HEK293T (cell line): ENCODE measurements around the gene HS3ST3A1.

Source experiments
- CTCF ChIA-PET: fragments of 350-600 bp; formaldehyde crosslinking; extraction: SDS; loops from one replicate; lab custom pipeline; 2021; ENCODE audit warnings: antibody characterized with exemption, inconsistent platforms; lab: Yijun Ruan, JAX
- POLR2A ChIA-PET: fragments of 350-600 bp; formaldehyde crosslinking; extraction: SDS; loops from one replicate; lab custom pipeline; 2020; ENCODE audit warnings: antibody characterized with exemption, inconsistent platforms; lab: Yijun Ruan, JAX
- DNase-seq: peaks from one replicate; pipeline ENCODE4 v3.0.0; 2012; ENCODE audit warnings: mixed read lengths; ENCODE audit errors: extremely low spot score
- ARNT ChIP-seq: fragments of 450-650 bp; IDR thresholded peaks from 2 replicates; pipeline ENCODE4 v1.6.1; 2017; ENCODE audit warnings: mild to moderate bottlenecking
- BHLHE40 ChIP-seq: fragments of 450-650 bp; IDR thresholded peaks from 2 replicates; pipeline ENCODE4 v1.6.1; 2016; ENCODE audit warnings: mild to moderate bottlenecking, moderate library complexity, borderline replicate concordance
- CTBP1 ChIP-seq: fragments of 450-650 bp; IDR thresholded peaks from 2 replicates; pipeline ENCODE4 v1.6.1; 2016; ENCODE audit warnings: borderline replicate concordance
- ELF4 ChIP-seq: fragments of 450-650 bp; IDR thresholded peaks from 2 replicates; pipeline ENCODE4 v1.6.1; 2017; ENCODE audit warnings: antibody characterized with exemption
- FOXA1 ChIP-seq: fragments of 450-650 bp; IDR thresholded peaks from 2 replicates; pipeline ENCODE4 v1.6.1; 2016; ENCODE audit warnings: mild to moderate bottlenecking
- FOXK2 ChIP-seq: fragments of 450-650 bp; IDR thresholded peaks from 2 replicates; pipeline ENCODE4 v1.6.1; 2016; ENCODE audit warnings: mild to moderate bottlenecking
- FOXM1 ChIP-seq: fragments of 450-650 bp; IDR thresholded peaks from 2 replicates; pipeline ENCODE4 v1.6.1; 2017; ENCODE audit warnings: mild to moderate bottlenecking, borderline replicate concordance
- HDGF ChIP-seq: fragments of 450-650 bp; IDR thresholded peaks from 2 replicates; pipeline ENCODE4 v1.6.1; 2017; ENCODE audit warnings: antibody characterized with exemption, borderline replicate concordance
- L3MBTL2 ChIP-seq: fragments of 450-650 bp; conservative IDR thresholded peaks from 2 replicates; pipeline ENCODE4 v1.6.1; 2016; ENCODE audit warnings: mild to moderate bottlenecking
- LEF1 ChIP-seq: fragments of 450-650 bp; IDR thresholded peaks from 2 replicates; pipeline ENCODE4 v1.6.1; 2017; ENCODE audit warnings: mild to moderate bottlenecking, borderline replicate concordance
- NFRKB ChIP-seq: fragments of 450-650 bp; IDR thresholded peaks from 2 replicates; pipeline ENCODE4 v1.6.1; 2016; ENCODE audit warnings: mild to moderate bottlenecking, moderate library complexity
- SP1 ChIP-seq: fragments of 450-650 bp; IDR thresholded peaks from 2 replicates; pipeline ENCODE4 v1.6.1; 2017
- SUZ12 ChIP-seq: fragments of 450-650 bp; IDR thresholded peaks from 2 replicates; pipeline ENCODE4 v1.6.1; 2016; ENCODE audit warnings: mild to moderate bottlenecking
- TARDBP ChIP-seq: fragments of 450-650 bp; IDR thresholded peaks from 2 replicates; pipeline ENCODE4 v1.6.1; 2016
- ZNF384 ChIP-seq: fragments of 450-650 bp; IDR thresholded peaks from 2 replicates; pipeline ENCODE4 v1.6.1; 2016
- TF ChIP-seq, protein P1 (sequence below): fragments of 450-650 bp; IDR thresholded peaks from 2 replicates; pipeline ENCODE4 v1.6.1; 2016

The HS3ST3A1 gene

DNA sequence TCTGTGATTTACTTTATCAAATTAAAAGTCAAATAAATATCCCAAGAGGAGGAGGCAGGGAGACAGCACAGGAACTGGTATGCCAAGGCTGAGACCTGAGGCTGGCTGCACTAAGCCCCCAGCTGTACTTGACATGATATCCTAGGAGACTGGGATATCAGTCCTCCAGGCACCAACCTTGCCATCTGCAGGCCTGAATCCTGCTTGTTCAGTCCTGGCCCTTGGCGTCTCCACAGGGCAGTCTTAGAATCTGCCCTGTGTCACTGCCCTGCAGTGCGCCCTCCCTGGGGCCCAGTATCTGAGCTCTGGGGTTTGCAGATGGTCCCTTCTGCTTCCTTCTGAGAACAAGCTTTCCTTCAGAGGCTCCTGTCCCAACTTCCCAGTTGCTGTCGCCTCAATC lies 75.9 kb downstream of the HS3ST3A1 start:
- TF ChIP-seq CTBP1 (no peak), FOXM1 (no peak)
- TF ChIP-seq, protein P1, sequence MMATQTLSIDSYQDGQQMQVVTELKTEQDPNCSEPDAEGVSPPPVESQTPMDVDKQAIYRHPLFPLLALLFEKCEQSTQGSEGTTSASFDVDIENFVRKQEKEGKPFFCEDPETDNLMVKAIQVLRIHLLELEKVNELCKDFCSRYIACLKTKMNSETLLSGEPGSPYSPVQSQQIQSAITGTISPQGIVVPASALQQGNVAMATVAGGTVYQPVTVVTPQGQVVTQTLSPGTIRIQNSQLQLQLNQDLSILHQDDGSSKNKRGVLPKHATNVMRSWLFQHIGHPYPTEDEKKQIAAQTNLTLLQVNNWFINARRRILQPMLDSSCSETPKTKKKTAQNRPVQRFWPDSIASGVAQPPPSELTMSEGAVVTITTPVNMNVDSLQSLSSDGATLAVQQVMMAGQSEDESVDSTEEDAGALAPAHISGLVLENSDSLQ = no peak
- no peak for DNase-seq
- ChIA-PET CTCF (no interaction called here), POLR2A (no interaction called here)

- ChIA-PET POLR2A (no interaction called here), CTCF (interaction anchor here (0.8 kb wide), 1 partner anchor 10 kb away, joined by 4 read pairs; no protein-coding TSS in a partner anchor)
- TF ChIP-seq CTBP1 (no peak), TARDBP (no peak), SUZ12 (no peak), LEF1 (no peak)
- DNase-seq = no peak
Measured at GRCh38 chr17:13523164-13523563, 78.6 kb downstream of the HS3ST3A1 start.

GRCh38 chr17:13522749-13523148 lies 79.0 kb downstream of the HS3ST3A1 start:
- DNase-seq = no peak
- TF ChIP-seq ELF4 = no peak
- TF ChIP-seq BHLHE40 = no peak
- TF ChIP-seq, protein P1 = no peak
- no peak for TF ChIP-seq SUZ12
- TF ChIP-seq FOXA1 = no peak
- TF ChIP-seq CTBP1 = no peak
- no peak for TF ChIP-seq LEF1
- TF ChIP-seq FOXM1 = no peak
- no peak for TF ChIP-seq SP1
- no peak for TF ChIP-seq ZNF384
- TF ChIP-seq FOXK2 = no peak
- no peak for TF ChIP-seq L3MBTL2
- TF ChIP-seq TARDBP = no peak
- TF ChIP-seq HDGF = no peak
- POLR2A ChIA-PET = no interaction called here
- CTCF ChIA-PET = interaction anchor here (0.8 kb wide), 1 partner anchor 9 kb away, joined by 4 read pairs; no protein-coding TSS in a partner anchor

DNA sequence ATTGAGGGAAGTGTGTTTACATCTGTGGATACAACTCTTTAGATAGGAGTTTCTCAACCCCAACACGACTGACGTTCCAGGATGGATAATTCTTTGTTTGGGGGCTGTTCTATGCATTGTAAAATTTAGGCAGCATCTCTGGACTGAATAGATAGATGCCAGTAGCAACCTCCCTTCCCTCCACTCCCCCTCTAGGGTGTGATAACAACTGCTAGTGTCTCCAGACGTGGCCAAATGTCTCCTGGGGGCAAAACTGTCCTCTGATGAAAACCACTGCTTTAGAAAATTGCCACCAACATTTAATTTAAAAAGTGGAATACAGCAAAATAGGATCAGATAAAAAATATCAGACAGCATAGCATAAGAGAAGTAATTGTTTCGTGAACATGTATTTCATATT lies 79.9 kb downstream of the HS3ST3A1 start:
- no peak for DNase-seq
- POLR2A ChIA-PET = no interaction called here
- CTCF ChIA-PET = no interaction called here
- TF ChIP-seq ZNF384 (no peak), L3MBTL2 (no peak), CTBP1 (no peak), FOXK2 (no peak), FOXM1 (no peak), ELF4 (no peak), HDGF (no peak), ARNT (no peak), SUZ12 (no peak), TARDBP (no peak), LEF1 (no peak), BHLHE40 (no peak)
- TF ChIP-seq, protein P1 = no peak

GRCh38 chr17:13520899-13521572 lies 80.7 kb downstream of the HS3ST3A1 start:
- POLR2A ChIA-PET = no interaction called here
- no peak for TF ChIP-seq ARNT
- no peak for TF ChIP-seq BHLHE40
- no peak for TF ChIP-seq ZNF384
- TF ChIP-seq CTBP1 = no peak
- no peak for TF ChIP-seq LEF1
- DNase-seq = no peak
- CTCF ChIA-PET = no interaction called here

DNA sequence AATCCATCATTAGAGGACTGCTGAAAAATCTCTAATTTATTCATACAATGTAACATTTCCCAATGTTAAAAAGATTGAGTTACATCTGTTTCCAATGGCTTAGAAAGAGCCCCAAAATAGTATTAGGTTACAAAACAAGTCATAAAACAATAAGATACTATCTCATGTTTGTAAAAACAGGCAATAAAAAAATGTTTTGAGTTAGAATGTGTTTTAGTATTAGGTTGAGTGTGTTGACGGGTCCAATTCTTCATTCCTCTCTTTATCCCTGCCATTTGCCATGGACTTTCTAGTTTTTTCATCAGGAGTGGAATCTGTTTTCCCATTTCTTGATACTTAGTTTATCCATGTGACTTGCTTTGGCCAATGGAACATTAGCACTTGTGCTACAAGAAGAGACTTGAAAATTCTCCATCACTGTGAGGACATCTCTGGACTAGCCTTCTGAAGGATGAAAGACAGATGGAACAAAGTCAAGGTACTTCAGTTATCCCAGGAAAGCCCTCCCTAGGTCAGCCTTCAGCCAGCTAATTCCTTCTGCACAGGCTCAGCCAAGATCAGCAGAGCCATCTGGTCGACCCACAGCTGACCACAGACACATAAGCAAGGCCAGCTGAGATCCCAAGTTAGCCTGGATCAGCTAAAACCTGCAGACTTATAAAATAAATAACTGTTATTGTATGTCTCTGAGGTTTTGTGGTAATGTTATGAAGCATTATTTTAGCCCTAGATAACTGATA lies 83.3 kb downstream of the HS3ST3A1 start:
- DNase-seq = no peak
- CTCF ChIA-PET = no interaction called here
- TF ChIP-seq L3MBTL2 (no peak), FOXA1 (no peak), ARNT (no peak), FOXM1 (no peak), LEF1 (no peak), CTBP1 (no peak), FOXK2 (no peak), ELF4 (no peak), ZNF384 (no peak), TARDBP (no peak), SUZ12 (no peak), NFRKB (no peak), BHLHE40 (no peak), SP1 (no peak), HDGF (no peak)
- TF ChIP-seq, protein P1 = no peak
- POLR2A ChIA-PET = no interaction called here
